A673 (cell line): ENCODE data around the gene FRAS1. TPM values are rescaled to one million over a fixed set of nuclear protein-coding genes. Genes with fewer than 3 reads are reported as not detected.

Experiments used
- BruUV-seq: library from RNA; stranded (reverse); fragments of 400-500 nt; replicated peaks from 2 replicates; lab custom pipeline; 2021; lab: Mats Ljungman, UMichigan
- CTCF ChIA-PET: fragments of 300-600 bp; sonication (Branson Sonifier 250); formaldehyde crosslinking; loops from one replicate; lab custom pipeline; 2022; ENCODE audit warnings: antibody characterized with exemption; lab: Charles Lee
- POLR2A ChIA-PET: fragments of 300-600 bp; sonication (Branson Sonifier 250); formaldehyde crosslinking; loops from one replicate; lab custom pipeline; 2022; ENCODE audit warnings: antibody characterized with exemption; ENCODE audit not compliant: low non-redundant PET; lab: Charles Lee
- DNase-seq: peaks from one replicate; pipeline ENCODE4 v3.0.0-alpha.2; 2015; ENCODE audit warnings: low spot score
- H3K27ac ChIP-seq: fragments of 200-600 bp; sonication (generic); 2 replicates; pipeline ENCODE4 v1.5.1; 2016; ENCODE audit warnings: mixed run types, low read depth, mild to moderate bottlenecking, mixed read lengths, antibody characterized with exemption, low read length; ENCODE audit not compliant: poor library complexity, severe bottlenecking
- H3K27me3 ChIP-seq: fragments of 200-600 bp; sonication (generic); replicated peaks from 2 replicates; pipeline ENCODE4 v1.6.1; 2017; ENCODE audit warnings: mixed run types, low read depth, mild to moderate bottlenecking, mixed read lengths, antibody characterized with exemption, low read length; ENCODE audit not compliant: insufficient read depth, poor library complexity
- H3K36me3 ChIP-seq: fragments of 200-600 bp; sonication (generic); 2 replicates; pipeline ENCODE4 v1.6.1; 2016; ENCODE audit warnings: mixed run types, mild to moderate bottlenecking, mixed read lengths, antibody characterized with exemption, low read length; ENCODE audit not compliant: insufficient read depth, poor library complexity, severe bottlenecking
- H3K4me1 ChIP-seq: fragments of 200-600 bp; sonication (generic); 2 replicates; pipeline ENCODE4 v1.6.1; 2017; ENCODE audit warnings: mixed run types, mild to moderate bottlenecking, mixed read lengths, antibody characterized with exemption, low read length; ENCODE audit not compliant: insufficient read depth, poor library complexity, severe bottlenecking
- H3K4me3 ChIP-seq: fragments of 200-600 bp; sonication (generic); 2 replicates; pipeline ENCODE4 v1.5.1; 2016; ENCODE audit warnings: low read depth, mixed run types, mild to moderate bottlenecking, mixed read lengths, low read length; ENCODE audit not compliant: poor library complexity, severe bottlenecking
- H3K9me3 ChIP-seq: fragments of 200-600 bp; sonication (generic); 2 replicates; pipeline ENCODE4 v1.6.1; 2016; ENCODE audit warnings: mixed run types, low read depth, mild to moderate bottlenecking, mixed read lengths, antibody characterized with exemption, low read length; ENCODE audit not compliant: poor library complexity, severe bottlenecking
- EZH2 ChIP-seq: fragments of 200-600 bp; sonication (generic); IDR thresholded peaks from 2 replicates; pipeline ENCODE4 v1.6.1; 2017; ENCODE audit warnings: borderline replicate concordance, low read depth, mild to moderate bottlenecking, mixed read lengths, antibody characterized with exemption, low read length; ENCODE audit not compliant: poor library complexity, severe bottlenecking
- intact Hi-C: fragments of 100-400 bp; cut with micrococcal nuclease; formaldehyde crosslinking; loops from one replicate; pipeline ENCODE4 v1.10.0; 2022; ENCODE audit not compliant: unreplicated experiment
- total RNA-seq: library from RNA; stranded (reverse); gene quantifications from 2 replicates; pipeline ENCODE4 v1.2.3, GENCODE V29; 2021
- TF ChIP-seq, protein P1 (sequence below): fragments of 300-800, 200-600 bp; sonication (generic); conservative IDR thresholded peaks from 2 replicates; pipeline ENCODE4 v1.5.1; 2017; ENCODE audit warnings: low read depth, mild to moderate bottlenecking, antibody characterized with exemption, low read length, moderate library complexity, mixed read lengths

Gene FRAS1
- total RNA-seq, 1 experiment from 2014 or later: 0.06 TPM

DNA sequence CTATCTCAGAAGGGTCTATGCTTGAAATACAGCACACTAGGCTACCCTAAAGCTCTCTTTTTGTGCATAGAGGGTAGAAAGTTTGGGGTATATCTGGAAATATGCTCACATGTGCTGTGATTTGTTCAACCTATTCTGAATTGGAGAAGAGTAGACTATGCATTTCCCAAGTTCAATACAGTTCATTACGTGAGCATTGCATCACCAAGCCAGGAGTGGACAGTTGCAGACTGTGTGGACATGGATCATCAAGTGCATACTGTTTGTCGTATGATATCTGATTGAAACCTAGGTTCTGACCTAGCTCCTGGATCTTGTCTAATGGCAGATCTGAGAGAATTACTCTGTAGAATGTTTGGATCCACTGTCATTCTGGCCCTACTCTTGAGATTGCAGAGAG lies 161.1 kb downstream of the FRAS1 start:
- Histone ChIP-seq H3K27ac (no peak overlapping the region), H3K4me3 (no peak overlapping the region), H3K27me3 (no peaks in the 10 kb centered on the region), H3K4me1 (no peaks in the 10 kb centered on the region), H3K9me3 (no peaks in the 10 kb centered on the region), H3K36me3 (no peaks in the 10 kb centered on the region)
- no peak for TF ChIP-seq EZH2
- TF ChIP-seq, protein P1, sequence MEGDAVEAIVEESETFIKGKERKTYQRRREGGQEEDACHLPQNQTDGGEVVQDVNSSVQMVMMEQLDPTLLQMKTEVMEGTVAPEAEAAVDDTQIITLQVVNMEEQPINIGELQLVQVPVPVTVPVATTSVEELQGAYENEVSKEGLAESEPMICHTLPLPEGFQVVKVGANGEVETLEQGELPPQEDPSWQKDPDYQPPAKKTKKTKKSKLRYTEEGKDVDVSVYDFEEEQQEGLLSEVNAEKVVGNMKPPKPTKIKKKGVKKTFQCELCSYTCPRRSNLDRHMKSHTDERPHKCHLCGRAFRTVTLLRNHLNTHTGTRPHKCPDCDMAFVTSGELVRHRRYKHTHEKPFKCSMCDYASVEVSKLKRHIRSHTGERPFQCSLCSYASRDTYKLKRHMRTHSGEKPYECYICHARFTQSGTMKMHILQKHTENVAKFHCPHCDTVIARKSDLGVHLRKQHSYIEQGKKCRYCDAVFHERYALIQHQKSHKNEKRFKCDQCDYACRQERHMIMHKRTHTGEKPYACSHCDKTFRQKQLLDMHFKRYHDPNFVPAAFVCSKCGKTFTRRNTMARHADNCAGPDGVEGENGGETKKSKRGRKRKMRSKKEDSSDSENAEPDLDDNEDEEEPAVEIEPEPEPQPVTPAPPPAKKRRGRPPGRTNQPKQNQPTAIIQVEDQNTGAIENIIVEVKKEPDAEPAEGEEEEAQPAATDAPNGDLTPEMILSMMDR: no peak
- intact Hi-C loops: no loop called here
- ChIA-PET POLR2A (no interaction called here), CTCF (no interaction called here)
- no TSS peak for BruUV-seq
- no peak for DNase-seq

DNA sequence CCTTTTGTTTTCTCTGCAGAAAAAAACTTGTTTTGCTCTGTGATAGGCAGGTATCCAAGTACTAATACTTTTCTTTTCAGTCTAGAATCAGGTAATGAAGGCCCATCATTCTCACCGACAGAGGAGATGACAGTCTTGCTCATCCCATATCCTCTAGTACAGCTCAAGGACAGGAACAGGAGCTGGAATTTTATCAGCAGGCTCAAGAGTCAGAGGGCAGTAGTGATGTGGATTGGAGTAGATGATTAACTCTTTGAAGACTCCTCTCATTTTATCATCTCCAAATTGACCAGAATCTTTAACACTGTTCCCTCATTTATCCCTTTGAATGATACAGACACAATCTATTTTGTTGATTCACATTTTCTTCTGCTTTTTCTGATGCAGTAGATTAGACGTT lies 162.7 kb downstream of the FRAS1 start:
- H3K36me3 ChIP-seq: no peaks in the 10 kb centered on the region
- intact Hi-C loops: no loop called here
- TF ChIP-seq, protein P1: no peak
- no peak for TF ChIP-seq EZH2
- no peak overlapping the region for H3K4me3 ChIP-seq
- no peak for DNase-seq
- no peaks in the 10 kb centered on the region for H3K27me3 ChIP-seq
- BruUV-seq: no TSS peak
- no peaks in the 10 kb centered on the region for H3K4me1 ChIP-seq
- CTCF ChIA-PET: no interaction called here
- H3K27ac ChIP-seq: no peak overlapping the region
- POLR2A ChIA-PET: no interaction called here
- no peaks in the 10 kb centered on the region for H3K9me3 ChIP-seq

DNA sequence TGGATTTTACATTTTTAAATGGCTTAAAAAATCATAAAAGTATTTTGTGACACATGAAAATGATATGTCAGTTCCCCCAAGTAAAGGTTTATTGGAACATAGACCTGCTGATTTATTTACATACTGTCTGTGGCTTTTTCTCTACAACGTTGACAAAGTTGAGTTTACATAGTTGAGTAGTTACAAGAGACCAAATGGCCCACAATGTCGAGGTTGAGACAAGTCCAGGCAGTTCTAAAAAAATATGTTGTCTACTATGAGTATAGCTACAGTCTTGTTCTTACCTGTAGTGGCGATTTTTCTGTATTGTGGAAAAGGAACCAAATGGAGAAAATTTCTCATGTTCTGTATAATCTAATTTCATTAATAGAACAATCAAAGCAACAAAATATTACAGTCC lies 163.2 kb downstream of the FRAS1 start:
- no peaks in the 10 kb centered on the region for H3K36me3 ChIP-seq
- H3K9me3 ChIP-seq: no peaks in the 10 kb centered on the region
- no peak for DNase-seq
- no peak overlapping the region for H3K4me3 ChIP-seq
- TF ChIP-seq, protein P1: no peak
- TF ChIP-seq EZH2: no peak
- H3K27me3 ChIP-seq: no peaks in the 10 kb centered on the region
- no TSS peak for BruUV-seq
- H3K4me1 ChIP-seq: no peaks in the 10 kb centered on the region
- POLR2A ChIA-PET: no interaction called here
- no peak overlapping the region for H3K27ac ChIP-seq
- intact Hi-C loops: no loop called here
- CTCF ChIA-PET: no interaction called here
